Globus pallidus (tissue), 1 donor: Measurements from ENCODE around the gene SGF29.
"Not testable (repeated sequence)": the region's sequence is repeated elsewhere in the genome, so short reads cannot be mapped to it uniquely, and the experiment has no call there.

Experiments
- DNase-seq: peaks from one replicate; pipeline ENCODE4 v3.0.0-alpha.2; 2015; ENCODE audit warnings: low spot score

SGF29 gene

GRCh38 chr16:28553776-28554633 lies at the start of gene SGF29:
Gene SGF29 (plus strand): TSS chr16:28553920. CDS start chr16:28581070, 27,150 bp downstream.
- peak; percentile 90 for DNase-seq

- DNase-seq = no peak
Observed at GRCh38 chr16:28504707-28505404, 48.9 kb upstream of the SGF29 start.

- DNase-seq = no peak
Observed at GRCh38 chr16:28505489-28506137, 48.1 kb upstream of the SGF29 start.

GRCh38 chr16:28511031-28511430 lies 42.7 kb upstream of the SGF29 start:
- DNase-seq = no peak

GRCh38 chr16:28511801-28512789 lies 41.6 kb upstream of the SGF29 start:
- no peak for DNase-seq

- no peak for DNase-seq
Observed at GRCh38 chr16:28513484-28514181, 40.1 kb upstream of the SGF29 start.

GRCh38 chr16:28514246-28514645 lies 39.5 kb upstream of the SGF29 start:
- no peak for DNase-seq

GRCh38 chr16:28520672-28521071 lies 33.0 kb upstream of the SGF29 start:
- no peak for DNase-seq

- no peak for DNase-seq
Observed at GRCh38 chr16:28521436-28521835, 32.3 kb upstream of the SGF29 start.

GRCh38 chr16:28522792-28523191 lies 30.9 kb upstream of the SGF29 start:
- no peak for DNase-seq

GRCh38 chr16:28524681-28525171 lies 29.0 kb upstream of the SGF29 start:
- no peak for DNase-seq

- DNase-seq = no peak
Observed at GRCh38 chr16:28526201-28527099, 27.3 kb upstream of the SGF29 start.

- DNase-seq = not testable (repeated sequence)
Observed at GRCh38 chr16:28527100-28527785, 26.5 kb upstream of the SGF29 start.

GRCh38 chr16:28527985-28528384 lies 25.7 kb upstream of the SGF29 start:
- no peak for DNase-seq

- no peak for DNase-seq
Observed at GRCh38 chr16:28528463-28528867, 25.3 kb upstream of the SGF29 start.

GRCh38 chr16:28529124-28529523 lies 24.6 kb upstream of the SGF29 start:
- no peak for DNase-seq

GRCh38 chr16:28531777-28532744 lies 21.7 kb upstream of the SGF29 start:
- no peak for DNase-seq
